Activated T-cell treated with anti-CD3 and anti-CD28 coated beads, Interleukin-2, amount 50 U/mL, for 1 hour (primary cell): ENCODE measurements around the gene CSTB.

Source experiments
- DNase-seq: peaks from one replicate; pipeline ENCODE4 v3.0.0-alpha.2; 2020

Gene CSTB

GRCh38 chr21:43789276-43790009 lies 13.3 kb upstream of the CSTB start, which contains the start of gene RRP1:
TSS of gene RRP1 (plus strand) at chr21:43789577. CDS start at chr21:43789630, 53 bp downstream.
- DNase-seq: peak; percentile 99

DNA sequence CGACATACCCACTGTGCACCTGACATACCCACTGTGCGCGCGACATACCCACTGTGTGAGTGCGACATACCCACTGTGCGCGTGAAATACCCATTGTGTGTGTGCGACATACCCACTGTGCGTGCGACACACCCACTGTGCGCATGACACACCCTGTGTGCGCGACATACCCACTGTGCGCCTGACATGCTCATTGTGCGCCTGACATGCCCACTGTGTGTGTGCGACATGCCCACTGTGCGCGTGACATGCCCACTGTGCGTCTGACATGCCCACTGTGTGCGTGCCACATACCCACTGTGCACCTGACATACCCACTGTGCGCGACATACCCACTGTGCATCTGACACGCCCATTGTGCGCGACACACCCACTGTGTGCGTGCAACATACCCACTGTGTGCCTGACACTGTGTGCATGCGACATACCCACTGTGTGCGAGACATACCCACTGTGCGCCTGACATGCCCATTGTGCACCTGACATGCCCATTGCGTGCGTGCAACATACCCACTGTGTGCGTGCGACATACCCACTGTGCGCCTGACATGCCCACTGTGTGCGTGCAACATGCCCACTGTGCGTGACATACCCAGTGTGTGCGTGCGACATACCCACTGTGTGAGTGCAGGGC lies 10.8 kb upstream of the CSTB start:
- no peak for DNase-seq

DNA sequence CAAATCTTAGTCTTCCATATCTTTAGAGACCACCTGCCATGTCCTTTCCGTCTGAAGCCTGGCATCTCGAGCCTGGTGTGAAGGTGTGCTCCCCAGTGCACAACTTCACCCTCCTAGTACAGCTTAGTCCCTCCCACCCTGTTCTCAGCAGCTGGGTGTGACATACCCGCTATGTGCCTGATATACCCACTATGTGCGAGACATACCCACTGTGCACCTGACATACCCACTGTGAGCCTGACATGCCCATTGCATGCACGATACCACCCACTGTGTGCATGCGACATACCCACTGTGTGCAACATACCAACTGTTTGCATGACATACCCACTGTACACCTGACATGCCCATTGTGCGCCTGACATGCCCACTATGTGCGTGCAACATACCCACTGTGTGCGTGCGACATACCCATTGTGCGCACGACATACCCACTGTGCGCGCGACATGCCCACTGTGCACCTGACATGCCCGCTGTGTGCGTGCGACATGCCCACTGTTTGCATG lies 10.2 kb upstream of the CSTB start:
- no peak for DNase-seq

GRCh38 chr21:43785134-43785533 lies 9.0 kb upstream of the CSTB start:
- no peak for DNase-seq

- no peak for DNase-seq
Measured at GRCh38 chr21:43783098-43783700, 7.1 kb upstream of the CSTB start.

DNA sequence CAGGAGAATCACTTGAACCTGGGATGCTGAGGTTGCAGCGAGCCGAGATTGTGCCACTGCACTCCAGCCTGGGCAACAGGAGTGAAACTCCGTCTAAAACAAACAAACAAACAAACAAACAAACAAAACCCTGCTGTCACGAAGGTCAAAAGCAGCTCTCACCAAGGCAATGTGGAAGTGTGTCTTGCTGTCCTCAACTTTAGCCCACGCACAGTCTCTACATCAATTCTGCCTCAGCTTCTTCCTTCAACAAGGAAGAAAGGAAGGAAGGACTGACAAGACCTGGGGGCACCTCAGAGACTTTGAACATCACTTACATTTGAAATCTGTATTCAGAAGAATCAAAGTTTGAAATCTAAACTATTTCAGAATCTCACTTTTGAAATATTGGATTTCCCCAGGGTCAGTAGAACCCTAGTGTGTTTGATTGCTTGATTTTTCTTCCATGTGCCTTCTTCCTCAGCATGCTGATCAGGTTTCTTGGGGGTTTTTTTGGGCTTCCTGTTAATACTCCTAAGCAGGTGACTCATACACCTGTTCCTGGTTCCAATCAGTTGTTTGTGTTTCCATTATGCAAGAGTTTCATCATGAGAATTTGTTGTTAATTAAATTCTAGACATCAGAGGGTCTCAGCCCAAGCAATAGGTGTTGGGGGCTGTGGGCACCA lies 6.5 kb upstream of the CSTB start:
- no peak for DNase-seq

GRCh38 chr21:43781846-43782245 lies 5.7 kb upstream of the CSTB start:
- no peak for DNase-seq

GRCh38 chr21:43779660-43780059 lies 3.6 kb upstream of the CSTB start:
- no peak for DNase-seq

GRCh38 chr21:43778469-43779335 lies 2.6 kb upstream of the CSTB start:
- DNase-seq: no peak

GRCh38 chr21:43777953-43778352 lies 1.8 kb upstream of the CSTB start:
- DNase-seq: no peak

- DNase-seq: no peak
Measured at GRCh38 chr21:43775190-43775589, 918 bp downstream of the CSTB start.

GRCh38 chr21:43774163-43774562 lies 1.9 kb downstream of the CSTB start:
- DNase-seq: no peak

GRCh38 chr21:43772425-43772821 lies 3.7 kb downstream of the CSTB start:
- no peak for DNase-seq

- DNase-seq: no peak
Measured at GRCh38 chr21:43771698-43772424, 4.2 kb downstream of the CSTB start.

GRCh38 chr21:43771199-43771675 lies 4.9 kb downstream of the CSTB start:
- no peak for DNase-seq

- DNase-seq: no peak
Measured at GRCh38 chr21:43770066-43770655, 5.9 kb downstream of the CSTB start.

DNA sequence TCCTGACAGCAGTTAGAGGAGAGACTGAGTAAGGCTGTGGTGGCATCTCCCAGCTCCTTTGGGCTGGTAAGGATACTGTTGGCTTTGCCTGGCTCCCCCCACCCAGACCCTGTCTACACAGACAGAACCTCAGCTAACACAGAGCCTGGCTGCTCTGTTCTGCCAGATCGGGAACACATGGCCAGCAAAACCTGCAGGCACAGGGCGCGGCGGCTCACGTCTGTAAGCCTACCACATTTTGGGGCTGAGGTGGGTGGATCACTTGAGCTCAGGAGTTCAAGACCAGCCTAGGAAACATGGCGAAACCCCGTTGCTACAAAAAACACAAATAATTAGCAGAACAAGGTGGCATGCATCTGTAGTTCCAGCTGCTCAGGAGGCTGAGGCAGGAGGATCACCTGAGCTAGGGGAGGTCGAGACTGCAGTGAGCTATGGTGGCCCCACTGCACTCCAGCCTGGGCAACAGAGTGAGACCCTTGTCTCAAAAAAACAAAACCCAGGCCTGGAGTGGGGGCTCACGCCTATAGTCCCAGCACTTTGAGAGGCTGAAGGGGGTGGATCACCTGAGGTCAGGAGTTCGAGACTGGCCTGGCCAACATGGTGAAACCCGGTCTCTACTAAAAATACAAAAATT lies 6.7 kb downstream of the CSTB start:
- no peak for DNase-seq

DNA sequence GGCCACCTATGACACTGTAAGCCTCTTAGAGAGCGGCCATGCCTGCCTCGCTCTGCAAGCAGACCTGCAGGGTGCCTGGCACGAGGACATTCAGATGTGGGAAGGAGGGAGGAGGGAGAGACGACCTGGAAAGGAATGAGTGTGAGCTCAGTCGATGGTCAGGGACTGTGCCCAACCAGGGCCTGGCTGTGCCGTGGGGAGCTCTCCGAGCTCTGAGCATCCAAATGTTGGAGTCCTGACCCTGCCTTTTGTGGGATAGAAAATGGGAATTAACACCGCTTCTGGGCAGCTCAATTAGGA lies 7.3 kb downstream of the CSTB start:
- no peak for DNase-seq

GRCh38 chr21:43767984-43768867 lies 7.9 kb downstream of the CSTB start:
- DNase-seq: no peak

DNA sequence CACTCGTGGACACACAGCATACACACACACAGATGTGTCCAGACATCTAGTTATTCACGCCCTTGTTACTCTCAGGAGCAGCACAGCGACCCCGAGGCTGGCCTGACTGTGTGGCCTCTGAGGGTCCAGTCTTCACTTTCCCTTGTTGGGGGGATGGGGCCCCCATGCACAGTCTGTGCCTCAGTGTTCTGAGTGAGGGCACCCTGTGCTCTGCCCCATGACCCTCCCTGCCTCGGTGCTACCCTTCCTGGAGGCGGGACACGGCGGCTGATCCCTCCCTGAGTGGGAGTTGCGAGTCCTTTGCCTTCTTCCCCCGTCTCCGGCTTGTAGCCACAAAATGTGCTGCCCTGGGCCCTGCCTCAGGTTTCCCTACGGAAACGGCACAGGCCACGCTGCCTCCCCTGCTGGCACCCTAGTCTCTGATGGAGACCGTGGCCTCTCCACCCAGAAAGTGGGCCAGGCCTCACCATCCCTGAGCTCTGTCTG lies 8.6 kb downstream of the CSTB start:
- no peak for DNase-seq
